ENCODE measurements around the gene LMNA.

LMNA gene

GRCh38 chr1:156108664-156109241 is 5.8 kb upstream of the LMNA start:
- TF ChIP-seq ELF4 (IDR thresholded peaks at IDR 0.05) (no peak), TARDBP (IDR thresholded peaks at IDR 0.05) (no peak), ZNF384 (IDR thresholded peaks at IDR 0.05) (no peak), FOXA1 (IDR thresholded peaks at IDR 0.05) (no peak), FOXK2 (IDR thresholded peaks at IDR 0.05) (no peak), SP1 (IDR thresholded peaks at IDR 0.05) (no peak), BHLHE40 (IDR thresholded peaks at IDR 0.05; ENCODE audit: borderline replicate concordance) (no peak), CTBP1 (IDR thresholded peaks at IDR 0.05; ENCODE audit: borderline replicate concordance) (no peak), FOXM1 (IDR thresholded peaks at IDR 0.05; ENCODE audit: borderline replicate concordance) (no peak), NFRKB (IDR thresholded peaks at IDR 0.05) (no peak), L3MBTL2 (conservative IDR thresholded peaks at IDR 0.05) (no peak), ARNT (IDR thresholded peaks at IDR 0.05) (no peak), PKNOX1 (IDR thresholded peaks at IDR 0.05) (no peak), SUZ12 (IDR thresholded peaks at IDR 0.05) (no peak), HDGF (IDR thresholded peaks at IDR 0.05; ENCODE audit: borderline replicate concordance) (no peak), LEF1 (IDR thresholded peaks at IDR 0.05; ENCODE audit: borderline replicate concordance) (no peak)
- ChIA-PET CTCF (interaction anchor here (3.4 kb wide), 1 partner anchor 21 kb away, joined by 28 read pairs; no protein-coding TSS in a partner anchor), POLR2A (no interaction called here)
- DNase-seq (ENCODE audit: extremely low spot score), result no peak

- POLR2A ChIA-PET, result no interaction called here
- TF ChIP-seq TARDBP (IDR thresholded peaks at IDR 0.05) (no peak), ELF4 (IDR thresholded peaks at IDR 0.05) (no peak), NFRKB (IDR thresholded peaks at IDR 0.05) (no peak), SP1 (IDR thresholded peaks at IDR 0.05) (no peak), FOXM1 (IDR thresholded peaks at IDR 0.05; ENCODE audit: borderline replicate concordance) (no peak), BHLHE40 (IDR thresholded peaks at IDR 0.05; ENCODE audit: borderline replicate concordance) (no peak), LEF1 (IDR thresholded peaks at IDR 0.05; ENCODE audit: borderline replicate concordance) (no peak), FOXK2 (IDR thresholded peaks at IDR 0.05) (no peak), PKNOX1 (IDR thresholded peaks at IDR 0.05) (no peak), ARNT (IDR thresholded peaks at IDR 0.05) (no peak), HDGF (IDR thresholded peaks at IDR 0.05; ENCODE audit: borderline replicate concordance) (no peak)
- CTCF ChIA-PET, result interaction anchor here (0.9 kb wide), 1 partner anchor 13 kb away, joined by 4 read pairs; no protein-coding TSS in a partner anchor
- DNase-seq (ENCODE audit: extremely low spot score), result no peak
Measured at GRCh38 chr1:156110252-156110651, 4.3 kb upstream of the LMNA start.

GRCh38 chr1:156111355-156111962 is 3.1 kb upstream of the LMNA start:
- no peak for TF ChIP-seq FOXK2 (IDR thresholded peaks at IDR 0.05)
- TF ChIP-seq PKNOX1 (IDR thresholded peaks at IDR 0.05), result no peak
- no peak for TF ChIP-seq LEF1 (IDR thresholded peaks at IDR 0.05; ENCODE audit: borderline replicate concordance)
- no peak for TF ChIP-seq ZNF384 (IDR thresholded peaks at IDR 0.05)
- no peak for TF ChIP-seq ELF4 (IDR thresholded peaks at IDR 0.05)
- no peak for TF ChIP-seq NFRKB (IDR thresholded peaks at IDR 0.05)
- TF ChIP-seq L3MBTL2 (conservative IDR thresholded peaks at IDR 0.05), result no peak
- TF ChIP-seq FOXA1 (IDR thresholded peaks at IDR 0.05), result no peak
- TF ChIP-seq SUZ12 (IDR thresholded peaks at IDR 0.05), result no peak
- no peak for TF ChIP-seq ARNT (IDR thresholded peaks at IDR 0.05)
- no peak for TF ChIP-seq BHLHE40 (IDR thresholded peaks at IDR 0.05; ENCODE audit: borderline replicate concordance)
- no peak for DNase-seq (ENCODE audit: extremely low spot score)
- ChIA-PET CTCF (interaction anchor here (1.3 to 3.2 kb wide), 2 partner anchors 14 to 18 kb away, joined by 4 to 11 read pairs; no protein-coding TSS in a partner anchor), POLR2A (interaction anchor here (0.8 to 6.0 kb wide), 2 partner anchors 10 to 12 kb away, joined by 5 to 60 read pairs; no protein-coding TSS in a partner anchor)

- DNase-seq (ENCODE audit: extremely low spot score), result no peak
Measured at GRCh38 chr1:156112276-156113137, 2.0 kb upstream of the LMNA start.

GRCh38 chr1:156113282-156113950 is 1.1 kb upstream of the LMNA start:
- POLR2A ChIA-PET, result interaction anchor here (0.8 to 6.0 kb wide), 4 partner anchors 10 to 225 kb away, joined by 3 to 60 read pairs (median 10); partner anchors contain the start of genes CCT3 and TSACC
- TF ChIP-seq BHLHE40 (IDR thresholded peaks at IDR 0.05; ENCODE audit: borderline replicate concordance), result no peak
- no peak for TF ChIP-seq SUZ12 (IDR thresholded peaks at IDR 0.05)
- no peak for TF ChIP-seq LEF1 (IDR thresholded peaks at IDR 0.05; ENCODE audit: borderline replicate concordance)
- no peak for TF ChIP-seq PKNOX1 (IDR thresholded peaks at IDR 0.05)
- TF ChIP-seq CTBP1 (IDR thresholded peaks at IDR 0.05; ENCODE audit: borderline replicate concordance), result no peak
- no peak for TF ChIP-seq HDGF (IDR thresholded peaks at IDR 0.05; ENCODE audit: borderline replicate concordance)
- no peak for TF ChIP-seq TARDBP (IDR thresholded peaks at IDR 0.05)
- TF ChIP-seq FOXA1 (IDR thresholded peaks at IDR 0.05), result no peak
- TF ChIP-seq ZNF384 (IDR thresholded peaks at IDR 0.05), result no peak
- TF ChIP-seq FOXK2 (IDR thresholded peaks at IDR 0.05), result no peak
- no peak for TF ChIP-seq NFRKB (IDR thresholded peaks at IDR 0.05)
- no peak for TF ChIP-seq SP1 (IDR thresholded peaks at IDR 0.05)
- TF ChIP-seq ARNT (IDR thresholded peaks at IDR 0.05), result no peak
- no peak for TF ChIP-seq ELF4 (IDR thresholded peaks at IDR 0.05)
- no peak for TF ChIP-seq L3MBTL2 (conservative IDR thresholded peaks at IDR 0.05)
- TF ChIP-seq FOXM1 (IDR thresholded peaks at IDR 0.05; ENCODE audit: borderline replicate concordance), result no peak
- DNase-seq (ENCODE audit: extremely low spot score), result no peak
- CTCF ChIA-PET, result interaction anchor here (1.2 to 3.2 kb wide), 4 partner anchors 9 to 16 kb away, joined by 4 to 24 read pairs (median 8); no protein-coding TSS in a partner anchor

More at GRCh38 chr1:156112276-156113137, 2.0 kb upstream of the LMNA start:
- TF ChIP-seq TARDBP (IDR thresholded peaks at IDR 0.05) (no peak), LEF1 (IDR thresholded peaks at IDR 0.05; ENCODE audit: borderline replicate concordance) (no peak), ARNT (IDR thresholded peaks at IDR 0.05) (no peak), BHLHE40 (IDR thresholded peaks at IDR 0.05; ENCODE audit: borderline replicate concordance) (no peak)
- POLR2A ChIA-PET, result interaction anchor here (0.8 to 6.0 kb wide), 2 partner anchors 11 kb away, joined by 5 to 60 read pairs; no protein-coding TSS in a partner anchor
- CTCF ChIA-PET, result interaction anchor here (1.2 to 3.2 kb wide), 4 partner anchors 10 to 17 kb away, joined by 4 to 11 read pairs (median 4); no protein-coding TSS in a partner anchor
